ENCODE measurements around the gene FGF14. TPM values are rescaled to one million over a fixed set of nuclear protein-coding genes. Genes with fewer than 3 reads are reported as not detected.

Gene FGF14
- total and polyA plus RNA-seq, 2 donors (not counting 1 experiment from before 2014, with no cell fraction given): under 0.01 TPM; not detected in 1

DNA sequence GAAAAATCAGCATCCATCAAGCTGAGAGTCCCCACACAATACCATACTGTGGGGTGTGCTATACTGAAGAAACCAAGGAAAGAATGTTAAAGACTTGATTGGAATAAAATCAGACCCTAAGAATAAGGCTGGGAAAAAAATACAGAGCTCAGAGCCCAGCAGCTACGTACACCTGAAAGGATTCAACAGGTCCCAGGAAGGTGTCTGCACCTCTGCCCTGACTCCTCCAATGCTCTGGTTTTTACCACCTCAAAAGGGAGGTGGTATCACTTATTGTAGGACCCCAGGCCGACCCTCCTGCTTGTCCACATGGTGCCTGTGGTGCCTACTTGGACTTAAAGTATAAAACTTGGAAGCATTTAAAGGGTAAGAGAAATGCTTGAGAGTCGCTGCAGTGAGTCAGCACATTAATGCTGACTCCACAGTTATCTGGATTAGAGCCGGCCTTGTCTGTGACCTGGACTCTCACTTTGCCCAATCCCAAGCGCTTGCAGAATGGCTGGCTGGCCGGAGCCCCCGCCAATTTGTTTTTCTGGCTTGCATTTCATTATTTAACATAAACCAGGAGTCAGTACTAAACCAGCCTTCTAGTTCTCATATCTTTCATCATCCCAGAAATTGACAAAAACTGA lies 110.1 kb downstream of the FGF14 start:
- Histone ChIP-seq H3K36me3 (replicated peaks in 1 of 2; ENCODE audit: control extremely low read depth in 1 of 2, control insufficient read depth in 1 of 2, extremely low read depth in 1 of 2, insufficient read depth in 2 of 2, low read length in 1 of 2) (no peaks in the 10 kb centered on the region), H3K27ac (ENCODE audit: low read length in 2 of 2) (no peak overlapping the region), H3K27me3 (replicated peaks in 1 of 4; ENCODE audit: control extremely low read depth in 1 of 4, control insufficient read depth in 3 of 4, insufficient read depth in 4 of 4, low read length in 3 of 4) (no peaks in the 10 kb centered on the region), H3K9ac (ENCODE audit: low read length) (no peak overlapping the region), H4K20me1 (ENCODE audit: control insufficient read depth, insufficient read depth, low read length, poor library complexity, severe bottlenecking) (no peaks in the 10 kb centered on the region), H3K4me3 (ENCODE audit: control extremely low read depth in 1 of 5, extremely low read depth in 1 of 5, insufficient read depth in 1 of 5, low read depth in 2 of 5, low read length in 4 of 5) (no peak overlapping the region), H3K4me1 (ENCODE audit: control insufficient read depth in 2 of 2, insufficient read depth in 2 of 2, low read length in 2 of 2) (no peaks in the 10 kb centered on the region), H3K9me3 (ENCODE audit: control extremely low read depth in 1 of 3, control insufficient read depth in 2 of 3, insufficient read depth in 1 of 3, low read length in 2 of 3) (no peaks in the 10 kb centered on the region), H2AFZ (ENCODE audit: insufficient read depth, low read depth, low read length, poor library complexity, severe bottlenecking) (no peak overlapping the region), H3K4me2 (replicated peaks; ENCODE audit: low read depth, low read length, poor library complexity, severe bottlenecking) (no peak overlapping the region), H3K79me2 (ENCODE audit: control insufficient read depth, insufficient read depth, low read length) (no peaks in the 10 kb centered on the region)
- no peaks in the 10 kb centered on the region for H3K27me3 Mint-ChIP-seq
- peaks cover 2% of the 10 kb centered on the region for H3K9me3 Mint-ChIP-seq (ENCODE audit: insufficient read depth)
- H3K4me3 Mint-ChIP-seq: no peak overlapping the region
- CTCF ChIA-PET: no interaction called here
- POLR2A ChIA-PET: no interaction called here
- intact Hi-C loops (cut with micrococcal nuclease): no loop called here
- ATAC-seq (ENCODE audit: low read depth) (no peak), DNase-seq (no peak)
- 86% methylated on average over 6 of the region's 7 CpGs for WGBS (ENCODE audit: insufficient coverage)
- TF ChIP-seq, protein P1, sequence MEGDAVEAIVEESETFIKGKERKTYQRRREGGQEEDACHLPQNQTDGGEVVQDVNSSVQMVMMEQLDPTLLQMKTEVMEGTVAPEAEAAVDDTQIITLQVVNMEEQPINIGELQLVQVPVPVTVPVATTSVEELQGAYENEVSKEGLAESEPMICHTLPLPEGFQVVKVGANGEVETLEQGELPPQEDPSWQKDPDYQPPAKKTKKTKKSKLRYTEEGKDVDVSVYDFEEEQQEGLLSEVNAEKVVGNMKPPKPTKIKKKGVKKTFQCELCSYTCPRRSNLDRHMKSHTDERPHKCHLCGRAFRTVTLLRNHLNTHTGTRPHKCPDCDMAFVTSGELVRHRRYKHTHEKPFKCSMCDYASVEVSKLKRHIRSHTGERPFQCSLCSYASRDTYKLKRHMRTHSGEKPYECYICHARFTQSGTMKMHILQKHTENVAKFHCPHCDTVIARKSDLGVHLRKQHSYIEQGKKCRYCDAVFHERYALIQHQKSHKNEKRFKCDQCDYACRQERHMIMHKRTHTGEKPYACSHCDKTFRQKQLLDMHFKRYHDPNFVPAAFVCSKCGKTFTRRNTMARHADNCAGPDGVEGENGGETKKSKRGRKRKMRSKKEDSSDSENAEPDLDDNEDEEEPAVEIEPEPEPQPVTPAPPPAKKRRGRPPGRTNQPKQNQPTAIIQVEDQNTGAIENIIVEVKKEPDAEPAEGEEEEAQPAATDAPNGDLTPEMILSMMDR (IDR thresholded peaks at IDR 0.05): no peak
- no peak for TF ChIP-seq EZH2 (IDR thresholded peaks at IDR 0.05; ENCODE audit: borderline replicate concordance, insufficient read depth, low read depth, low read length, poor library complexity, severe bottlenecking)
- H3K4me1 Mint-ChIP-seq: no peaks in the 10 kb centered on the region
- H3K27ac Mint-ChIP-seq: no peak overlapping the region

DNA sequence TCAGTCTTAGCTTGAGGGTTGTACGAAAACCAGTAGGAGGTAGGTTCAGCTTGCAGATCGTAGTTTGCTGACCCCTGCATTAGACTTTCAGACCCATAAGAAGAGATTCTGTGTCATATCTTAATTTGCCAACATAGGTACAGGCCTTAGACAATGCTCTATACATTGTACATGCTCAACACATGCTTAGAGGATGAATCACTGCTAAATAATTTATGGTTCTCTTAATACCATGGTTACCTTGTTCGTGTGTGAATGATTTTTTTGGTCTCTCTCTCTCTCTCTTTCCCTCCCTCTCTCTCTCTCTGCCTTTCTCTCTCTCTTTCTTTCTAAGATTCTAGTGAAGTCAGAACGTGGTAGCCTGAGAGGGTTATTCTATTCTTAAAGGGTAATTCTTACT lies 112.2 kb downstream of the FGF14 start:
- Histone ChIP-seq H3K4me1 (ENCODE audit: control insufficient read depth in 2 of 2, insufficient read depth in 2 of 2, low read length in 2 of 2) (no peaks in the 10 kb centered on the region), H3K4me2 (replicated peaks; ENCODE audit: low read depth, low read length, poor library complexity, severe bottlenecking) (no peak overlapping the region), H3K79me2 (ENCODE audit: control insufficient read depth, insufficient read depth, low read length) (no peaks in the 10 kb centered on the region), H3K9ac (ENCODE audit: low read length) (no peak overlapping the region), H3K9me3 (ENCODE audit: control extremely low read depth in 1 of 3, control insufficient read depth in 2 of 3, insufficient read depth in 1 of 3, low read length in 2 of 3) (no peaks in the 10 kb centered on the region), H3K36me3 (replicated peaks in 1 of 2; ENCODE audit: control extremely low read depth in 1 of 2, control insufficient read depth in 1 of 2, extremely low read depth in 1 of 2, insufficient read depth in 2 of 2, low read length in 1 of 2) (no peaks in the 10 kb centered on the region), H3K4me3 (ENCODE audit: control extremely low read depth in 1 of 5, extremely low read depth in 1 of 5, insufficient read depth in 1 of 5, low read depth in 2 of 5, low read length in 4 of 5) (no peak overlapping the region), H3K27ac (ENCODE audit: low read length in 2 of 2) (no peak overlapping the region), H4K20me1 (ENCODE audit: control insufficient read depth, insufficient read depth, low read length, poor library complexity, severe bottlenecking) (no peaks in the 10 kb centered on the region), H2AFZ (ENCODE audit: insufficient read depth, low read depth, low read length, poor library complexity, severe bottlenecking) (no peak overlapping the region), H3K27me3 (replicated peaks in 1 of 4; ENCODE audit: control extremely low read depth in 1 of 4, control insufficient read depth in 3 of 4, insufficient read depth in 4 of 4, low read length in 3 of 4) (no peaks in the 10 kb centered on the region)
- no peaks in the 10 kb centered on the region for H3K9me3 Mint-ChIP-seq (ENCODE audit: insufficient read depth)
- CTCF ChIA-PET: no interaction called here
- intact Hi-C loops (cut with micrococcal nuclease): no loop called here
- H3K27ac Mint-ChIP-seq: no peak overlapping the region
- ATAC-seq (ENCODE audit: low read depth) (no peak), DNase-seq (no peak)
- no peak overlapping the region for H3K4me3 Mint-ChIP-seq
- H3K27me3 Mint-ChIP-seq: no peaks in the 10 kb centered on the region
- POLR2A ChIA-PET: no interaction called here
- H3K4me1 Mint-ChIP-seq: no peaks in the 10 kb centered on the region
- no CpG with 5 or more reads among the region's 4 CpGs for WGBS (ENCODE audit: insufficient coverage)
- TF ChIP-seq EZH2 (IDR thresholded peaks at IDR 0.05; ENCODE audit: borderline replicate concordance, insufficient read depth, low read depth, low read length, poor library complexity, severe bottlenecking): no peak
- TF ChIP-seq, protein P1 (IDR thresholded peaks at IDR 0.05): no peak

All from B cell (primary cell).